HepG2 (cell line): Measurements from ENCODE around the gene PIP4K2B. TPM values are rescaled to one million over a fixed set of nuclear protein-coding genes. Genes with fewer than 3 reads are reported as not detected.

Source experiments
- AGO1 ChIP-seq: fragments of 200-400 bp; formaldehyde crosslinking; IDR thresholded peaks from 2 replicates; pipeline ENCODE4 v1.6.1; 2017; ENCODE audit warnings: mild to moderate bottlenecking, low read depth, low read length, moderate library complexity; ENCODE audit not compliant: poor library complexity, severe bottlenecking
- CHD2 ChIP-seq: IDR thresholded peaks from 2 replicates; pipeline ENCODE4 v1.6.1; 2011; ENCODE audit warnings: low read depth, low read length, improper control_type of control experiment
- KAT8 ChIP-seq: IDR thresholded peaks from 2 replicates; pipeline ENCODE4 v1.6.1; 2016; ENCODE audit warnings: missing genetic modification reagents, missing compliant biosample characterization
- MIXL1 ChIP-seq: IDR thresholded peaks from 2 replicates; pipeline ENCODE4 v1.6.1; 2016
- NFIB ChIP-seq: sonication (generic); formaldehyde crosslinking; IDR thresholded peaks from 2 replicates; pipeline ENCODE4 v1.9.0; 2021; ENCODE audit warnings: missing genetic modification reagents, mild to moderate bottlenecking, borderline replicate concordance
- NR2C2 ChIP-seq: sonication (generic); formaldehyde crosslinking; IDR thresholded peaks from 2 replicates; pipeline ENCODE4 v1.4.0; 2020; ENCODE audit warnings: missing genetic modification reagents, mild to moderate bottlenecking, moderate library complexity, borderline replicate concordance
- SOX6 ChIP-seq, 2 experiments: fragments of 450-650 bp in 1 of 2; sonication (generic) in 1 of 2; formaldehyde crosslinking in 1 of 2; IDR thresholded peaks; 2 replicates each; pipeline versions ENCODE4 v1.4.0 to v1.6.1; 2017 to 2020; ENCODE audit warnings: antibody characterized with exemption in 1 of 2, mild to moderate bottlenecking in 1 of 2, missing genetic modification reagents in 1 of 2
- SRSF1 ChIP-seq: fragments of 200-400 bp; formaldehyde crosslinking; optimal IDR thresholded peaks from 2 replicates; pipeline ENCODE3; 2017; ENCODE audit warnings: mild to moderate bottlenecking, low read depth, low read length, moderate library complexity
- TAF15 ChIP-seq: fragments of 200-400 bp; formaldehyde crosslinking; IDR thresholded peaks from one replicate; pipeline ENCODE4 v1.6.1; 2018; ENCODE audit warnings: mild to moderate bottlenecking, low read depth, low read length; ENCODE audit not compliant: poor library complexity, severe bottlenecking
- ZBTB49 ChIP-seq: sonication (generic); formaldehyde crosslinking; IDR thresholded peaks from 2 replicates; pipeline ENCODE4 v1.4.0; 2020; ENCODE audit warnings: missing genetic modification reagents, borderline replicate concordance
- ZBTB7A ChIP-seq: sonication (generic); formaldehyde crosslinking; IDR thresholded peaks from 2 replicates; pipeline ENCODE4 v1.8.0; 2022; ENCODE audit warnings: mild to moderate bottlenecking, missing genetic modification reagents
- ZEB1 ChIP-seq: IDR thresholded peaks from 2 replicates; pipeline ENCODE4 v1.6.1; 2012; ENCODE audit warnings: mild to moderate bottlenecking, low read depth, inconsistent platforms; ENCODE audit not compliant: insufficient replicate concordance
- ZMYM4 ChIP-seq: sonication (generic); formaldehyde crosslinking; IDR thresholded peaks from 2 replicates; pipeline ENCODE4 v1.8.1; 2023; ENCODE audit warnings: mild to moderate bottlenecking, missing genetic modification reagents
- ZNF333 ChIP-seq: sonication (generic); formaldehyde crosslinking; IDR thresholded peaks from 2 replicates; pipeline ENCODE4 v1.4.0; 2020; ENCODE audit warnings: mild to moderate bottlenecking, missing genetic modification reagents, borderline replicate concordance
- ZNF670 ChIP-seq: sonication (generic); formaldehyde crosslinking; IDR thresholded peaks from 2 replicates; pipeline ENCODE4 v1.8.0; 2022; ENCODE audit warnings: mild to moderate bottlenecking, missing genetic modification reagents, borderline replicate concordance
- ZXDC ChIP-seq: sonication (generic); formaldehyde crosslinking; IDR thresholded peaks from 2 replicates; pipeline ENCODE4 v1.5.0; 2020; ENCODE audit warnings: mild to moderate bottlenecking, missing genetic modification reagents
- polyA plus RNA-seq, 8 experiments: library from polyadenylated mRNA; depleted of rRNA in 3 of 8; stranded (reverse) in 7 of 8; unstranded in 1 of 8; fragments of >200 nt; fragmentation: Illumina TruSeq in 4 of 8; extraction: Trizol in 4 of 8; gene quantifications; 2 replicates each; pipeline versions ENCODE4 v1.2.1 to v1.2.3, GENCODE V29; 2011 to 2016; ENCODE audit warnings: low read depth in 4 of 8, missing spikeins in 1 of 8, mixed read lengths in 1 of 8; ENCODE audit not compliant: insufficient read depth in 1 of 8
- total RNA-seq, 5 experiments: library from RNA; depleted of rRNA; stranded (reverse); fragments of >200 nt; fragmentation: Illumina TruSeq; extraction: Trizol; gene quantifications; 2 replicates each; pipeline ENCODE4 v1.2.3, GENCODE V29; 2016; ENCODE audit warnings: low read depth in 1 of 5
- TF ChIP-seq, protein P1 (sequence below): IDR thresholded peaks from 2 replicates; pipeline ENCODE4 v1.6.1; 2016; ENCODE audit warnings: low read depth, missing genetic modification reagents, missing compliant biosample characterization

The PIP4K2B gene
- total and polyA plus RNA-seq, 2 of the 13 experiments (the other 11 are each of a cell fraction or from before 2014, with no cell fraction given), result 20.4 to 54.0 TPM

DNA sequence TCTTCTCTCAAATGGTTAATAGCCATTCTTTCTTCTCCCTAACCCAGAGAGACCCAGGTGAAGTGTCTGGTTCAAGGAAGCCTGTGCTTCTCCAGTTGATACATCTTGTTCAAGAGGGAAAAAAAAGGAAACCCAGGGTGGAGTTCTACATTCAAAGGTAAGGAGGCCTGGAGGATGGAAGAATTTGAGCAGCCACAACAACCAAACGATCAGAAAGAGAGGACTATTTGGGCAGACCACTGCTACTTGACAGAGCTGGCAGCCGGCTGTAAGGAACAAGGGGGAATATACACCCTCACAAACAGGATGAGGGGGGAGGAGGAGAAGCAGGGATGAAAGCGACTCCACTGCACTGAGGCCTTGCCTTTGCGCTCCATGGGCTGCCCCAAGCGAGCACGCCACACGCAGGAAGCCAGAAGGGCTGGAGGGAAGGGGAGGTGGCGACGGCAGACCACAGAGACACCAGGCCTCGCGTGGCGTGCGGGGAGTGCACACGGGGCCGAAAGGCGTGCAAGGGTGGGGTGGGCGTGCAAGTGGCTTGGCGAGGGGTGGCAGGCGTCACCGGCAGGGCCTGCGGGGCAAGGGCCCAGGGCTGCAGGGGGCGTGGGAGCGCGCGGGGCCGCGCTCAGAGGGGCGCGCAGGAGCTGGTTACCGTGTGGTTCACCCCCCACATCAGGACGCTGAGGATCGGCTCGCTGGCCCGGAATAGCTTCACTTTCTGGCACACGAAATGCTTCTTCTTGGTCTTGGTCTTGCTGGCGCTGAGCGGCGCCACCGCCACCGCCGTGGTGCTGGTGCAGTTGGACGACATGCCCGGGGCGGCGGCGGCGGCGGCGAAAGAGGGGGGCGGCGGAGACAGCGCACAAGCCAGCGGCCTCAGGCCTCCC is 499 bp downstream of the PIP4K2B start (continued):
- TF ChIP-seq TAF15, result no peak
- TF ChIP-seq, protein P1, sequence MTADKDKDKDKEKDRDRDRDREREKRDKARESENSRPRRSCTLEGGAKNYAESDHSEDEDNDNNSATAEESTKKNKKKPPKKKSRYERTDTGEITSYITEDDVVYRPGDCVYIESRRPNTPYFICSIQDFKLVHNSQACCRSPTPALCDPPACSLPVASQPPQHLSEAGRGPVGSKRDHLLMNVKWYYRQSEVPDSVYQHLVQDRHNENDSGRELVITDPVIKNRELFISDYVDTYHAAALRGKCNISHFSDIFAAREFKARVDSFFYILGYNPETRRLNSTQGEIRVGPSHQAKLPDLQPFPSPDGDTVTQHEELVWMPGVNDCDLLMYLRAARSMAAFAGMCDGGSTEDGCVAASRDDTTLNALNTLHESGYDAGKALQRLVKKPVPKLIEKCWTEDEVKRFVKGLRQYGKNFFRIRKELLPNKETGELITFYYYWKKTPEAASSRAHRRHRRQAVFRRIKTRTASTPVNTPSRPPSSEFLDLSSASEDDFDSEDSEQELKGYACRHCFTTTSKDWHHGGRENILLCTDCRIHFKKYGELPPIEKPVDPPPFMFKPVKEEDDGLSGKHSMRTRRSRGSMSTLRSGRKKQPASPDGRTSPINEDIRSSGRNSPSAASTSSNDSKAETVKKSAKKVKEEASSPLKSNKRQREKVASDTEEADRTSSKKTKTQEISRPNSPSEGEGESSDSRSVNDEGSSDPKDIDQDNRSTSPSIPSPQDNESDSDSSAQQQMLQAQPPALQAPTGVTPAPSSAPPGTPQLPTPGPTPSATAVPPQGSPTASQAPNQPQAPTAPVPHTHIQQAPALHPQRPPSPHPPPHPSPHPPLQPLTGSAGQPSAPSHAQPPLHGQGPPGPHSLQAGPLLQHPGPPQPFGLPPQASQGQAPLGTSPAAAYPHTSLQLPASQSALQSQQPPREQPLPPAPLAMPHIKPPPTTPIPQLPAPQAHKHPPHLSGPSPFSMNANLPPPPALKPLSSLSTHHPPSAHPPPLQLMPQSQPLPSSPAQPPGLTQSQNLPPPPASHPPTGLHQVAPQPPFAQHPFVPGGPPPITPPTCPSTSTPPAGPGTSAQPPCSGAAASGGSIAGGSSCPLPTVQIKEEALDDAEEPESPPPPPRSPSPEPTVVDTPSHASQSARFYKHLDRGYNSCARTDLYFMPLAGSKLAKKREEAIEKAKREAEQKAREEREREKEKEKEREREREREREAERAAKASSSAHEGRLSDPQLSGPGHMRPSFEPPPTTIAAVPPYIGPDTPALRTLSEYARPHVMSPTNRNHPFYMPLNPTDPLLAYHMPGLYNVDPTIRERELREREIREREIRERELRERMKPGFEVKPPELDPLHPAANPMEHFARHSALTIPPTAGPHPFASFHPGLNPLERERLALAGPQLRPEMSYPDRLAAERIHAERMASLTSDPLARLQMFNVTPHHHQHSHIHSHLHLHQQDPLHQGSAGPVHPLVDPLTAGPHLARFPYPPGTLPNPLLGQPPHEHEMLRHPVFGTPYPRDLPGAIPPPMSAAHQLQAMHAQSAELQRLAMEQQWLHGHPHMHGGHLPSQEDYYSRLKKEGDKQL (CRISPR knock-in tag), result no peak
- no peak for TF ChIP-seq MIXL1
- TF ChIP-seq ZNF670 (CRISPR knock-in tag), result no peak
- peak; percentile 15; the same call in 1 of the 2 replicates for TF ChIP-seq KAT8 (CRISPR knock-in tag)
- TF ChIP-seq NFIB (CRISPR knock-in tag), result 0 out of 2 replicates have a peak, but pooled peaks have one; percentile 72
- no peak for TF ChIP-seq CHD2
- TF ChIP-seq ZEB1, result no peak
- no peak for TF ChIP-seq SOX6 (IDR thresholded peaks at IDR 0.05)
- TF ChIP-seq SOX6 (CRISPR knock-in tag; IDR thresholded peaks at IDR 0.05), result no peak; the same call in 1 of the 2 replicates
- no peak for TF ChIP-seq ZBTB7A (CRISPR knock-in tag)
- TF ChIP-seq AGO1, result no peak
- no peak for TF ChIP-seq NR2C2 (CRISPR knock-in tag)
- 0 out of 2 replicates have a peak, but pooled peaks have one; percentile 9 for TF ChIP-seq ZBTB49 (CRISPR knock-in tag)
- no peak for TF ChIP-seq SRSF1
- TF ChIP-seq ZNF333, result peak; percentile 85
- no peak for TF ChIP-seq ZMYM4 (CRISPR knock-in tag)
- TF ChIP-seq ZXDC (CRISPR knock-in tag), result peak; percentile 30; the same call in 1 of the 2 replicates
